22Rv1 (cell line): Measurements from ENCODE around the gene ATXN7L3.

Experiments used
- ZFX ChIP-seq: fragments of 450-650 bp; IDR thresholded peaks from 2 replicates; pipeline ENCODE4 v1.6.1; 2017; ENCODE audit warnings: antibody characterized with exemption, borderline replicate concordance
- TF ChIP-seq, protein P1 (sequence below): fragments of 450-650 bp; IDR thresholded peaks from 2 replicates; pipeline ENCODE4 v1.5.1; 2017; ENCODE audit warnings: mild to moderate bottlenecking

DNA sequence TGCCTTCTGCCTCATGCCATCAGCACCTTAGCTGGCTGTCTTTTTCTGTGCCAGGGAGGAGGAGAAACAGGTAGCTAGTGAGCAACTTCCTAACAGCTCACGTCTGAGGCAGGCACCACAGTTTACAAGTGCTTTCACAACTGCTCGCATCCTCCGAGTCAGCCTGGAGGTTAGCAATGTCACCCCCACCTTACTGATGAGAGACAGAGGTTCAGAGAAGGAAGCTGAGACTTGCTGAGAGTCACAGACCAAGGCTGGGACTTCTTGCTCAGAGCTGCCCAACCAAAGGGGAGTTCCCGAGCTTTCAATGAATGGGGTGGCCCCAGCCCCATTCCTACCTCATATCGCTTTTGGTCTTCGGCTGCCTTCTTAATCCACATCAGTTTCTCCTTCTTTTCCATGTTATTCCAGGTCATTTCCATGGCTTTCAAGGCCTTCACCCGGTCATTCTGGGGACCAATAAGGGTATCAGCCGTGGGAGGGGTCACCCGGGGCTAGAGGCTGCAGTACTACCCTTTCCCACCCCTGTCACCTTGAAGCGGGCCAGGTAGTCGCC is 10.2 kb upstream of the ATXN7L3 start:
- TF ChIP-seq, protein P1, sequence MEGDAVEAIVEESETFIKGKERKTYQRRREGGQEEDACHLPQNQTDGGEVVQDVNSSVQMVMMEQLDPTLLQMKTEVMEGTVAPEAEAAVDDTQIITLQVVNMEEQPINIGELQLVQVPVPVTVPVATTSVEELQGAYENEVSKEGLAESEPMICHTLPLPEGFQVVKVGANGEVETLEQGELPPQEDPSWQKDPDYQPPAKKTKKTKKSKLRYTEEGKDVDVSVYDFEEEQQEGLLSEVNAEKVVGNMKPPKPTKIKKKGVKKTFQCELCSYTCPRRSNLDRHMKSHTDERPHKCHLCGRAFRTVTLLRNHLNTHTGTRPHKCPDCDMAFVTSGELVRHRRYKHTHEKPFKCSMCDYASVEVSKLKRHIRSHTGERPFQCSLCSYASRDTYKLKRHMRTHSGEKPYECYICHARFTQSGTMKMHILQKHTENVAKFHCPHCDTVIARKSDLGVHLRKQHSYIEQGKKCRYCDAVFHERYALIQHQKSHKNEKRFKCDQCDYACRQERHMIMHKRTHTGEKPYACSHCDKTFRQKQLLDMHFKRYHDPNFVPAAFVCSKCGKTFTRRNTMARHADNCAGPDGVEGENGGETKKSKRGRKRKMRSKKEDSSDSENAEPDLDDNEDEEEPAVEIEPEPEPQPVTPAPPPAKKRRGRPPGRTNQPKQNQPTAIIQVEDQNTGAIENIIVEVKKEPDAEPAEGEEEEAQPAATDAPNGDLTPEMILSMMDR = no peak
- TF ChIP-seq ZFX = no peak
